Epithelial cell of esophagus (primary cell): ENCODE data around the gene TSG101.

ENCODE experiments used
- DNase-seq: peaks from one replicate; pipeline ENCODE4 v3.0.0; 2010; ENCODE audit warnings: low read depth
- H3K4me3 ChIP-seq: 2 replicates; pipeline ENCODE4 v1.5.1; 2011; ENCODE audit warnings: mild to moderate bottlenecking, low read length, control low read depth
- CTCF ChIP-seq: IDR thresholded peaks from 2 replicates; pipeline ENCODE4 v1.5.1; 2011; ENCODE audit warnings: low read depth, mild to moderate bottlenecking, low read length, control low read depth, inconsistent platforms; ENCODE audit not compliant: insufficient read depth; ENCODE audit errors: missing control alignments

The TSG101 gene

GRCh38 chr11:18463439-18463838 lies 63.3 kb downstream of the TSG101 start:
- no peak overlapping the region for H3K4me3 ChIP-seq
- DNase-seq: no peak
- TF ChIP-seq CTCF: no peak

- TF ChIP-seq CTCF: no peak
- DNase-seq: no peak
- H3K4me3 ChIP-seq: no peak overlapping the region
These were observed 64.8 kb downstream of the TSG101 start for GRCh38 chr11:18461909-18462308.

GRCh38 chr11:18459634-18460033 lies 67.1 kb downstream of the TSG101 start:
- DNase-seq: no peak
- H3K4me3 ChIP-seq: no peak overlapping the region
- TF ChIP-seq CTCF: no peak

- H3K4me3 ChIP-seq: no peak overlapping the region
- DNase-seq: peak; percentile 49
- TF ChIP-seq CTCF: no peak
These were observed 69.3 kb downstream of the TSG101 start for GRCh38 chr11:18457450-18457849.

GRCh38 chr11:18455686-18456372 lies 70.9 kb downstream of the TSG101 start, which contains the start of gene LDHAL6A:
Gene LDHAL6A, plus strand, starts transcription at chr11:18455856. Its CDS starts 825 bp downstream, at chr11:18456681.
- no peak for DNase-seq
- no peak within 1 kb of the TSS for H3K4me3 ChIP-seq
- no peak for TF ChIP-seq CTCF

GRCh38 chr11:18452927-18453326 lies 73.8 kb downstream of the TSG101 start:
- peak; percentile 44 for DNase-seq
- no peak for TF ChIP-seq CTCF
- H3K4me3 ChIP-seq: no peak overlapping the region

GRCh38 chr11:18449251-18449650 lies 77.5 kb downstream of the TSG101 start:
- no peak for DNase-seq
- no peak overlapping the region for H3K4me3 ChIP-seq
- TF ChIP-seq CTCF: no peak
